SU-DHL-6 (cell line): ENCODE data around the gene COQ5.

Source experiments
- H2AFZ ChIP-seq: fragments of 200-600 bp; sonication (generic); 2 replicates; pipeline ENCODE4 v1.6.1; 2014; ENCODE audit warnings: low read depth, mild to moderate bottlenecking, moderate library complexity, mixed read lengths, antibody characterized with exemption, low read length; ENCODE audit not compliant: severe bottlenecking
- H3F3A ChIP-seq: fragments of 200-600 bp; shearing (Covaris generic); 2 replicates; pipeline ENCODE4 v1.6.0; 2016; ENCODE audit warnings: antibody characterized with exemption, mild to moderate bottlenecking; ENCODE audit not compliant: insufficient read depth
- H3K27ac ChIP-seq: fragments of 200-600 bp; sonication (generic); 2 replicates; pipeline ENCODE4 v1.5.1; 2016; ENCODE audit warnings: low read depth, mild to moderate bottlenecking, low read length, moderate library complexity, mixed read lengths
- H3K27me3 ChIP-seq: fragments of 200-600 bp; sonication (generic), shearing (Covaris generic); 2 replicates; pipeline ENCODE4 v1.6.0; 2014; ENCODE audit warnings: mild to moderate bottlenecking, low read length
- H3K36me3 ChIP-seq: fragments of 200-600 bp; sonication (generic); 2 replicates; pipeline ENCODE4 v1.6.1; 2014; ENCODE audit warnings: mild to moderate bottlenecking, low read length, mixed read lengths
- H3K4me2 ChIP-seq: fragments of 300-600, 200-600 bp; shearing (Covaris generic), sonication (generic); 2 replicates; pipeline ENCODE4 v1.6.0; 2014; ENCODE audit warnings: low read length, low read depth, mild to moderate bottlenecking; ENCODE audit not compliant: poor library complexity, severe bottlenecking
- H3K4me3 ChIP-seq: fragments of 200-600 bp; sonication (generic); 2 replicates; pipeline ENCODE4 v1.5.1; 2014; ENCODE audit warnings: antibody characterized with exemption, low read length, mild to moderate bottlenecking, mixed read lengths; ENCODE audit not compliant: insufficient read depth, poor library complexity, severe bottlenecking
- H3K79me2 ChIP-seq: fragments of 200-600 bp; sonication (generic); 2 replicates; pipeline ENCODE4 v1.6.1; 2014; ENCODE audit warnings: mild to moderate bottlenecking, low read length, moderate library complexity; ENCODE audit not compliant: insufficient read depth
- H3K9ac ChIP-seq: fragments of 200-600 bp; sonication (generic); 2 replicates; pipeline ENCODE4 v1.7.0; 2014; ENCODE audit warnings: mild to moderate bottlenecking, low read length
- H3K9me2 ChIP-seq: fragments of 200-600 bp; sonication (generic); replicated peaks from 2 replicates; pipeline ENCODE4 v1.6.1; 2014; ENCODE audit warnings: low read length; ENCODE audit not compliant: insufficient read depth
- H3K9me3 ChIP-seq: fragments of 200-600 bp; sonication (generic); 2 replicates; pipeline ENCODE4 v1.6.1; 2014; ENCODE audit warnings: low read length, mixed read lengths; ENCODE audit not compliant: insufficient read depth
- H4K20me1 ChIP-seq: fragments of 200-600 bp; sonication (generic); 2 replicates; pipeline ENCODE4 v1.6.1; 2014; ENCODE audit warnings: low read depth, mild to moderate bottlenecking, antibody characterized with exemption, low read length, moderate library complexity, mixed read lengths
- CTCF ChIP-seq: fragments of 200-600 bp; sonication (generic); IDR thresholded peaks from one replicate; pipeline ENCODE4 v1.5.1; 2017; ENCODE audit warnings: antibody characterized with exemption, mild to moderate bottlenecking, low read length, moderate library complexity; ENCODE audit not compliant: insufficient read depth, poor library complexity, severe bottlenecking
- EZH2phosphoT487 ChIP-seq: fragments of 200-600 bp; sonication (generic), shearing (Covaris generic); conservative IDR thresholded peaks from 2 replicates; pipeline ENCODE4 v1.6.1; 2018; ENCODE audit warnings: mild to moderate bottlenecking, antibody characterized with exemption, low read length, moderate library complexity, mixed read lengths

The COQ5 gene

GRCh38 chr12:120467439-120467838, 61.5 kb downstream of the COQ5 start:
- TF ChIP-seq EZH2phosphoT487 (no peak), CTCF (no peak)
- peaks cover 20% of the 10 kb centered on the region; the same call in 1 of the 2 replicates for H3F3A ChIP-seq
- no peaks in the 10 kb centered on the region for H3K9me3 ChIP-seq
- H4K20me1 ChIP-seq, result peaks cover 38% of the 10 kb centered on the region
- H3K9ac ChIP-seq, result no peak overlapping the region; the same call in 1 of the 2 replicates
- H2AFZ ChIP-seq, result no peak overlapping the region
- H3K9me2 ChIP-seq, result no peaks in the 10 kb centered on the region
- H3K4me2 ChIP-seq, result peak overlapping the region; percentile 66
- no peaks in the 10 kb centered on the region for H3K27me3 ChIP-seq
- peaks cover 27% of the 10 kb centered on the region for H3K36me3 ChIP-seq
- H3K4me3 ChIP-seq, result no peak overlapping the region
- peaks cover 62% of the 10 kb centered on the region for H3K79me2 ChIP-seq
- H3K27ac ChIP-seq, result no peak overlapping the region

- Histone ChIP-seq H4K20me1 (peaks cover 38% of the 10 kb centered on the region), H3K4me2 (peak overlapping the region; percentile 66), H3F3A (peaks cover 19% of the 10 kb centered on the region; the same call in 1 of the 2 replicates), H3K79me2 (peaks cover 55% of the 10 kb centered on the region), H3K4me3 (no peak overlapping the region), H3K9me2 (no peaks in the 10 kb centered on the region), H3K27me3 (no peaks in the 10 kb centered on the region), H2AFZ (no peak overlapping the region), H3K9me3 (no peaks in the 10 kb centered on the region), H3K9ac (no peak overlapping the region; the same call in 1 of the 2 replicates), H3K36me3 (peaks cover 34% of the 10 kb centered on the region), H3K27ac (no peak overlapping the region)
- TF ChIP-seq CTCF (peak; percentile 48), EZH2phosphoT487 (no peak)
Measured at GRCh38 chr12:120466560-120467315, 62.2 kb downstream of the COQ5 start.

- Histone ChIP-seq H3K79me2 (peaks cover 55% of the 10 kb centered on the region), H4K20me1 (peaks cover 38% of the 10 kb centered on the region)
Measured at GRCh38 chr12:120465756-120466155, 63.2 kb downstream of the COQ5 start.

More at GRCh38 chr12:120465756-120466155, 63.2 kb downstream of the COQ5 start:
- Histone ChIP-seq H3K9ac (no peak overlapping the region), H3K9me3 (no peaks in the 10 kb centered on the region), H3K27me3 (no peaks in the 10 kb centered on the region), H2AFZ (no peak overlapping the region), H3K9me2 (no peaks in the 10 kb centered on the region), H3F3A (peaks cover 21% of the 10 kb centered on the region; the same call in 1 of the 2 replicates), H3K27ac (no peak overlapping the region), H3K36me3 (peaks cover 38% of the 10 kb centered on the region), H3K4me2 (no peak overlapping the region), H3K4me3 (no peak overlapping the region)
- TF ChIP-seq EZH2phosphoT487 (no peak), CTCF (no peak)
